ENCODE data around the gene ZC2HC1C.

DNA sequence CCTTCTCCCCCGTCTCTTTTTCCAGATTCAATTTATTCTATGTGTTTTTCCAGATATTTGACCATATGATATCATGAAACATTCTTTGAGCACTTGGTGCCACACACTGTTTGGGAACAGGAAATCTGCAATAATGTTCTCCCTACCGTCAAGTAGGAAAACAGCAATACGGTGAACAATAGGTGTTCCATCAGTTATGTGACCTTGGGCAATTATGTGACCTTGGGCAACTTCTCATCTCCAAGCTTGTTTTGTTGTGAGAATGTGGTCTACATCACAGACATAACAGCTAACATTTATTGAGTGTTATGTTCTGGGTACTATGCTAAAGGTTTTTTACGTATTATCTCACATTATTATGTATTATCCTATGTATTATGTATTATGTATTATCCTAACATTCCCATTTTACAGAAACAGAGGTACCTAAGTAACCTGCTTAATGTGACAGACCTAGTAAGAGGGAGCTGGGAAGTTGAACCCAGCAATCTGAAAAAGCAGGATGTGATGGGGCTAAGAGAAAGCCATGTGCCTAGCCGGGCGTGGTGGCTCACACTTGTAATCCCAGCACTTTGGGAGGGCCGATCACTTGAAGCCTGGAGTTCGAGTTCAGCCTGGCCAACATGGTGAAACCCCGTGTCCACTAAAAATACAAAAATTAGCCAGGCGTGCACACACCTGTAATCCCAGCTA is 58.6 kb downstream of the ZC2HC1C start:
- TF ChIP-seq CTCF (conservative IDR thresholded peaks at IDR 0.05; ENCODE audit: low read length) (no peak), EZH2phosphoT487 (IDR thresholded peaks at IDR 0.05; ENCODE audit: borderline replicate concordance) (no peak)

All from Loucy (cell line).